NCI-H345 treated with DMSO at 0.1 percent for 48 hours (cell line): Measurements from ENCODE around the gene NME7.

ENCODE experiments used
- DNase-seq: peaks from one replicate; lab custom pipeline; 2025; ENCODE audit not compliant: unreplicated experiment; lab: John Stamatoyannopoulos, UW

NME7 gene

DNA sequence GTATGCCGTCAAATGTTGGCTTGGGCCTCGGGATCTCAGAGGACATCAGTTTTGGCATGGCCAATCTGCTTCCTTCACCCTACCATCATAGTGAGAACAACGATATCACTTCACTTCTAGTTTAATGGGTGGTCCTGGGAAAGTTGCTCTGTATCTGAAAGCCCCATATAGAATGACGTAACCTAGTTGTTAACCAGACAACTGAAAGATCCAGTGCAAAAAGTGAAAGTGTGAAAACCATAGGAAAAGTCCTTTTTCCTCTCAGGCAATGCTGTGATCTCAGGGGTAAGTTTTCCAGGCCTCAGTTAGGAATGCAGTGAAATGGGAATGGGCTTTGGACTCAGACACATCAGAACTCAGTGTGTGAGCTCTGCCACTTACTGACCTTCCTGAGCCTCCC is 279.7 kb downstream of the NME7 start:
- DNase-seq = no peak

DNA sequence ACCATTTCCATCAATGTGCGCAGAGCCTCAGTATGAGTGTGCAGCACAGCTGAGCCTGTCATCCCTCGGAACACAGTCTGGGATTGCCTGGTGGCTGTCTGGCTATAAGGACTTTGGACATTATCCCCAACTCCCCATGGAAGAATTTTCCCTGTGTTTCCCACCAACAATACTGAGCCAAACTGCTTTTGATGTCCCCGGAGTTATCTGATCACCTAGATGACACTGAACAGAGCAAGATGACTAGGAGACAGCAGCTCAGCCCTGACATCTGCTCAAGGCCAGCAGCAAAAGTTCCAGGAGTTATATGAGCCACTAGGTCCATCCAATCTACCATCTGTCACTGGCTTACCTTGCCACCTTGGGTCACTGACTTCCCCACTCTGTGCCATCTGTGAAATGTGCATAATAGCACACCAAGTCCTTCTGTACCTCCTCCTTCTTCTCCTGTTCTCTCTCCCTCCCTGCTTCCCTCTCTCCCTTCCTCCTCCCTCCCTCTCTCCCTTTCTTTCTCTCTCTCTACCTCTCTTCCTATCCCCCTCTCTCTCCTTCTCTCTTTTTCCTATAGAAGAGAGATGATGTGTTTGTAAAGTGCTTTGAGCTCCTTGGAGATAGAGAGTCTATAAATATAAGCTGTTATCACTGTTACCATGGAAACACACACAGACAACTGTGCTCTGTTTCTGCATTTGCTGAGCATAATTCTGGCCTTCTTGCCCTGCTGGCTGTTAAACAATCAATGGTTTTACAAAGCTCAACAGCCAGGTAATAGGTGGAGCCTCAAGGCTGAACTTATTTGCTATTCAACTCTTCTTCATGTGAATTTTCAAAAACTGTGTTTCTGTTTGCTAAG is 280.8 kb downstream of the NME7 start:
- DNase-seq = no peak

DNA sequence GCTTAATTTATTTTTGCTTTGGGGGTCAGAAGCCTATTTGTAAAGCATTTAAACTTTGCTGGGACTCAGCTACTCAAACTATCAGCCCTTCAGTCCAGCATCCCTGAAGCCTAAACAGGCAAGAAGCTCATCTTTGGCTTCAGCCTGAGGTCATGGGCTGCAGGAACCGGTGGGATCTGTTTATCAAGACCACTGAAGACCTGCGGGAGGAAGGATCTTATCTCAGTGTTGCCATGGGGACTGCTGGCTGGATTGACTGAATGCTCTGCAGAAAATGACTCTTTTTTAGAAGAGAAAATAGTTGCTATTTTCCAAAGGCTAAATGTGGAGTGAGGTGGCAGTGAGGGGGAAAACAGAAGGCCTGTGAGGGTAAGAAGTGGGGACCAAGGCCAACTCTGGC is 281.7 kb downstream of the NME7 start:
- DNase-seq = no peak
